NB4 (cell line): ENCODE results near the gene KLKB1.

ENCODE experiments used
- CTCF ChIP-seq: IDR thresholded peaks from one replicate; pipeline ENCODE4 v1.5.1; 2012; ENCODE audit warnings: low read depth, low read length
- MAX ChIP-seq: IDR thresholded peaks from 2 replicates; pipeline ENCODE4 v1.6.1; 2011; ENCODE audit warnings: low read depth, low read length
- MYC ChIP-seq: IDR thresholded peaks from 2 replicates; pipeline ENCODE4 v1.6.1; 2011; ENCODE audit warnings: low read depth, low read length
- POLR2A ChIP-seq: IDR thresholded peaks from 2 replicates; pipeline ENCODE4 v1.6.1; 2011; ENCODE audit warnings: mild to moderate bottlenecking; ENCODE audit not compliant: insufficient read length; ENCODE audit errors: extremely low read depth

- TF ChIP-seq CTCF (no peak), POLR2A (no peak), MYC (no peak), MAX (no peak)
These were observed 1.5 kb upstream of the KLKB1 start for GRCh38 chr4:186225848-186226247.
